ENCODE results near the gene GRM3.

GRCh38 chr7:86643561-86644281, at the start of gene GRM3:
- TF ChIP-seq CTCF (conservative IDR thresholded peaks at IDR 0.05; ENCODE audit: low read depth, low read length) (no peak), EZH2 (IDR thresholded peaks at IDR 0.05; ENCODE audit: low read length, unreplicated experiment) (no peak)
